SH-SY5Y (cell line): ENCODE data around the gene UTY.

Experiments
- GATA2 ChIP-seq: IDR thresholded peaks from 2 replicates; pipeline ENCODE4 v1.6.1; 2011; ENCODE audit warnings: mild to moderate bottlenecking, low read depth, low read length
- GATA3 ChIP-seq: IDR thresholded peaks from 2 replicates; pipeline ENCODE4 v1.6.1; 2011; ENCODE audit warnings: low read depth, mild to moderate bottlenecking, low read length, moderate library complexity

DNA sequence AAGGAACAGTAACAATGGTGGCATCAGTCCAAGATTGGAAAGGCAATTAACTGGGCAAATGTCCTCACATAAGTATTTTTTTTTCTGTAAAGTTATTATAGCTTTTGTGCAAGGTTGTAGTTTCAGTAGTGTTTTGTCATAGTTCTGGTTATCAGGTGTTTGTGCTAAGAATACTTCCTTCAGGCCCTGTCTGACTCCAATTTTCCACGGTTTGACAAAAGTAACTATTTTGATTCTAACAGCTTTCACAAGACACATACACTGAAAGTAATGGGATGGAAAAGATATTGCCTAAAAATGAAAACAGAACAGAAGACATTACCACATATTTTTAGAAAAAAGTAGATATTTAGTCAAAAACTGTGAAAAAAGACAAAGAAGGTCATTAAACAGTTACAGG, 40.6 kb upstream of the UTY start:
- TF ChIP-seq GATA2 (no peak), GATA3 (no peak)
